Measurements from ENCODE around the gene FOXP1. TPM values are rescaled to one million over a fixed set of nuclear protein-coding genes. Genes with fewer than 3 reads are reported as not detected.

FOXP1 gene
- total RNA-seq, 1 experiment from 2014 or later: 24.8 TPM

GRCh38 chr3:71518089-71518488, 65.4 kb downstream of the FOXP1 start:
- Histone ChIP-seq H3K36me3 (no peaks in the 10 kb centered on the region), H3K4me1 (no peaks in the 10 kb centered on the region), H3K4me3 (no peak overlapping the region), H3K27ac (no peak overlapping the region), H3K27me3 (no peaks in the 10 kb centered on the region), H3K9me3 (replicated peaks) (no peaks in the 10 kb centered on the region)
- DNase-seq: no peak

GRCh38 chr3:71517271-71517791, 66.2 kb downstream of the FOXP1 start:
- Histone ChIP-seq H3K4me1 (no peaks in the 10 kb centered on the region), H3K27ac (no peak overlapping the region), H3K36me3 (no peaks in the 10 kb centered on the region), H3K27me3 (no peaks in the 10 kb centered on the region), H3K9me3 (replicated peaks) (no peaks in the 10 kb centered on the region), H3K4me3 (no peak overlapping the region)
- DNase-seq: no peak

GRCh38 chr3:71515636-71516365, 67.7 kb downstream of the FOXP1 start:
- 0 out of 2 replicates have a peak, but pooled peaks cover 2% of the 10 kb centered on the region for H3K4me1 ChIP-seq
- no peak overlapping the region for H3K27ac ChIP-seq
- no peaks in the 10 kb centered on the region for H3K36me3 ChIP-seq
- no peaks in the 10 kb centered on the region for H3K9me3 ChIP-seq (replicated peaks)
- no peak overlapping the region for H3K4me3 ChIP-seq
- DNase-seq: no peak
- H3K27me3 ChIP-seq: no peaks in the 10 kb centered on the region

- Histone ChIP-seq H3K9me3 (replicated peaks) (no peaks in the 10 kb centered on the region), H3K4me1 (0 out of 2 replicates have a peak, but pooled peaks cover 2% of the 10 kb centered on the region), H3K27ac (no peak overlapping the region), H3K27me3 (no peaks in the 10 kb centered on the region), H3K36me3 (no peaks in the 10 kb centered on the region), H3K4me3 (no peak overlapping the region)
- no peak for DNase-seq
Observed at GRCh38 chr3:71514621-71515020, 68.9 kb downstream of the FOXP1 start.

- Histone ChIP-seq H3K4me3 (no peak overlapping the region), H3K4me1 (0 out of 2 replicates have a peak, but pooled peaks cover 2% of the 10 kb centered on the region), H3K36me3 (no peaks in the 10 kb centered on the region), H3K27me3 (no peaks in the 10 kb centered on the region), H3K9me3 (replicated peaks) (no peaks in the 10 kb centered on the region), H3K27ac (no peak overlapping the region)
- no peak for DNase-seq
Observed at GRCh38 chr3:71513515-71513914, 70.0 kb downstream of the FOXP1 start.

GRCh38 chr3:71513081-71513480, 70.4 kb downstream of the FOXP1 start:
- no peak for DNase-seq
- no peak overlapping the region for H3K27ac ChIP-seq
- H3K4me1 ChIP-seq: 0 out of 2 replicates have a peak, but pooled peaks cover 2% of the 10 kb centered on the region
- H3K9me3 ChIP-seq (replicated peaks): no peaks in the 10 kb centered on the region
- H3K4me3 ChIP-seq: no peak overlapping the region
- no peaks in the 10 kb centered on the region for H3K36me3 ChIP-seq
- H3K27me3 ChIP-seq: no peaks in the 10 kb centered on the region

GRCh38 chr3:71512544-71512943, 71.0 kb downstream of the FOXP1 start:
- no peaks in the 10 kb centered on the region for H3K27me3 ChIP-seq
- no peak overlapping the region for H3K27ac ChIP-seq
- no peaks in the 10 kb centered on the region for H3K36me3 ChIP-seq
- 0 out of 2 replicates have a peak, but pooled peaks cover 2% of the 10 kb centered on the region for H3K4me1 ChIP-seq
- H3K9me3 ChIP-seq (replicated peaks): no peaks in the 10 kb centered on the region
- DNase-seq: no peak
- no peak overlapping the region for H3K4me3 ChIP-seq

- H3K9me3 ChIP-seq (replicated peaks): no peaks in the 10 kb centered on the region
- H3K27me3 ChIP-seq: no peaks in the 10 kb centered on the region
- H3K27ac ChIP-seq: peak overlapping the region; percentile 39
- H3K36me3 ChIP-seq: no peaks in the 10 kb centered on the region
- peak in 1 of 2 experiments; percentile 5 for DNase-seq
- H3K4me1 ChIP-seq: 0 out of 2 replicates have a peak, but pooled peaks cover 2% of the 10 kb centered on the region
- H3K4me3 ChIP-seq: no peak overlapping the region
Observed at GRCh38 chr3:71512000-71512399, 71.5 kb downstream of the FOXP1 start.

GRCh38 chr3:71511446-71511845, 72.1 kb downstream of the FOXP1 start:
- no peaks in the 10 kb centered on the region for H3K27me3 ChIP-seq
- H3K36me3 ChIP-seq: no peaks in the 10 kb centered on the region
- H3K4me1 ChIP-seq: 0 out of 2 replicates have a peak, but pooled peaks cover 2% of the 10 kb centered on the region
- no peak overlapping the region for H3K4me3 ChIP-seq
- DNase-seq: no peak
- no peaks in the 10 kb centered on the region for H3K9me3 ChIP-seq (replicated peaks)
- H3K27ac ChIP-seq: peak overlapping the region; percentile 39

- H3K4me3 ChIP-seq: no peak overlapping the region; the same call in 1 of the 2 replicates
- DNase-seq: peak; percentile 18 to 36
Observed at GRCh38 chr3:71511037-71511436, 72.5 kb downstream of the FOXP1 start.

GRCh38 chr3:71510510-71510909, 73.0 kb downstream of the FOXP1 start:
- H3K27me3 ChIP-seq: no peaks in the 10 kb centered on the region
- H3K27ac ChIP-seq: peak overlapping the region; percentile 72
- H3K9me3 ChIP-seq (replicated peaks): no peaks in the 10 kb centered on the region
- H3K4me3 ChIP-seq: no peak overlapping the region; the same call in 1 of the 2 replicates
- 0 out of 2 replicates have a peak, but pooled peaks cover 2% of the 10 kb centered on the region for H3K4me1 ChIP-seq
- peak in 1 of 2 experiments; percentile 3 for DNase-seq
- H3K36me3 ChIP-seq: no peaks in the 10 kb centered on the region

More at GRCh38 chr3:71511037-71511436, 72.5 kb downstream of the FOXP1 start:
- H3K4me1 ChIP-seq: 0 out of 2 replicates have a peak, but pooled peaks cover 2% of the 10 kb centered on the region
- no peaks in the 10 kb centered on the region for H3K9me3 ChIP-seq (replicated peaks)
- H3K36me3 ChIP-seq: no peaks in the 10 kb centered on the region
- H3K27me3 ChIP-seq: no peaks in the 10 kb centered on the region
- H3K27ac ChIP-seq: peak overlapping the region; percentile 72

GRCh38 chr3:71509066-71509465, 74.5 kb downstream of the FOXP1 start:
- H3K36me3 ChIP-seq: no peaks in the 10 kb centered on the region
- 0 out of 2 replicates have a peak, but pooled peaks cover 2% of the 10 kb centered on the region for H3K4me1 ChIP-seq
- no peak for DNase-seq
- H3K4me3 ChIP-seq: no peak overlapping the region
- H3K27me3 ChIP-seq: no peaks in the 10 kb centered on the region
- H3K27ac ChIP-seq: no peak overlapping the region
- no peaks in the 10 kb centered on the region for H3K9me3 ChIP-seq (replicated peaks)

GRCh38 chr3:71505767-71506350, 77.7 kb downstream of the FOXP1 start:
- no peaks in the 10 kb centered on the region for H3K4me1 ChIP-seq
- no peaks in the 10 kb centered on the region for H3K9me3 ChIP-seq (replicated peaks)
- H3K36me3 ChIP-seq: no peaks in the 10 kb centered on the region
- no peaks in the 10 kb centered on the region for H3K27me3 ChIP-seq
- H3K4me3 ChIP-seq: no peak overlapping the region
- no peak overlapping the region for H3K27ac ChIP-seq
- no peak for DNase-seq

- Histone ChIP-seq H3K4me1 (no peaks in the 10 kb centered on the region), H3K9me3 (replicated peaks) (no peaks in the 10 kb centered on the region), H3K36me3 (no peaks in the 10 kb centered on the region), H3K4me3 (no peak overlapping the region), H3K27ac (no peak overlapping the region; the same call in 1 of the 2 replicates), H3K27me3 (no peaks in the 10 kb centered on the region)
- DNase-seq: no peak
Observed at GRCh38 chr3:71504250-71505036, 79.1 kb downstream of the FOXP1 start.
